GM23338 (cell line): Measurements from ENCODE around the gene VGLL4. TPM values are rescaled to one million over a fixed set of nuclear protein-coding genes. Genes with fewer than 3 reads are reported as not detected.

Experiments used
- ATAC-seq: fragments of 200-7000 bp; cut with Tn5 transposase; 3 replicates; pipeline ENCODE4 v1.9.1; 2020
- DNase-seq: peaks from one replicate; pipeline ENCODE4 v3.0.0-alpha.2; 2015; ENCODE audit warnings: low spot score
- H2AFZ ChIP-seq: fragments of 200-600 bp; sonication (generic); 2 replicates; pipeline ENCODE4 v1.8.0; 2016; ENCODE audit warnings: antibody characterized with exemption, mild to moderate bottlenecking, moderate library complexity
- H3F3A ChIP-seq: fragments of 200-600 bp; sonication (generic); replicated peaks from 2 replicates; pipeline ENCODE4 v1.8.0; 2017; ENCODE audit warnings: antibody characterized with exemption, mixed run types, low read depth
- H3K27ac ChIP-seq: fragments of 200-600 bp; sonication (generic); 2 replicates; pipeline ENCODE4 v1.6.1; 2016; ENCODE audit warnings: low read depth
- H3K27me3 ChIP-seq: fragments of 200-600 bp; sonication (generic); 2 replicates; pipeline ENCODE4 v1.8.0; 2016; ENCODE audit warnings: mild to moderate bottlenecking, mixed run types, moderate library complexity; ENCODE audit not compliant: insufficient read depth
- H3K36me3 ChIP-seq: fragments of 200-600 bp; sonication (generic); 2 replicates; pipeline ENCODE4 v1.8.0; 2016; ENCODE audit warnings: mild to moderate bottlenecking; ENCODE audit not compliant: insufficient read depth
- H3K4me1 ChIP-seq: fragments of 200-600 bp; sonication (generic); 2 replicates; pipeline ENCODE4 v1.8.0; 2016; ENCODE audit warnings: mild to moderate bottlenecking, moderate library complexity; ENCODE audit not compliant: insufficient read depth
- H3K4me2 ChIP-seq: fragments of 200-600 bp; sonication (generic); 2 replicates; pipeline ENCODE4 v1.7.1; 2017; ENCODE audit warnings: mixed run types
- H3K4me3 ChIP-seq: fragments of 200-600 bp; sonication (generic); 2 replicates; pipeline ENCODE4 v1.6.1; 2016; ENCODE audit warnings: mixed run types
- H3K79me2 ChIP-seq: fragments of 200-600 bp; sonication (generic); replicated peaks from 2 replicates; pipeline ENCODE4 v1.8.0; 2017; ENCODE audit warnings: mild to moderate bottlenecking; ENCODE audit not compliant: insufficient read depth
- H3K9me2 ChIP-seq: fragments of 200-600 bp; sonication (generic); 2 replicates; pipeline ENCODE4 v1.8.0; 2017; ENCODE audit not compliant: insufficient read depth
- H4K20me1 ChIP-seq: fragments of 200-600 bp; sonication (generic); replicated peaks from 2 replicates; pipeline ENCODE4 v1.8.0; 2017; ENCODE audit warnings: mild to moderate bottlenecking; ENCODE audit not compliant: insufficient read depth
- H3K27ac Mint-ChIP-seq: 2 replicates; pipeline ENCODE4 v1.8.0; 2020; ENCODE audit warnings: inconsistent platforms, mild to moderate bottlenecking, moderate library complexity, mixed read lengths
- H3K27me3 Mint-ChIP-seq: 3 replicates; pipeline ENCODE4 v1.8.0; 2022; ENCODE audit warnings: low read depth, mild to moderate bottlenecking, moderate library complexity, mixed read lengths, inconsistent platforms; ENCODE audit not compliant: insufficient read depth, poor library complexity
- H3K36me3 Mint-ChIP-seq: 3 replicates; pipeline ENCODE4 v1.8.0; 2021; ENCODE audit warnings: low read depth, mild to moderate bottlenecking, inconsistent platforms, moderate library complexity, mixed read lengths
- H3K4me1 Mint-ChIP-seq: 3 replicates; pipeline ENCODE4 v1.8.0; 2020; ENCODE audit warnings: mild to moderate bottlenecking, inconsistent platforms, mixed read lengths
- H3K4me3 Mint-ChIP-seq: 3 replicates; pipeline ENCODE4 v1.8.0; 2021; ENCODE audit warnings: moderate library complexity, mild to moderate bottlenecking, inconsistent platforms, mixed read lengths
- H3K9me3 Mint-ChIP-seq: 3 replicates; pipeline ENCODE4 v1.8.0; 2020; ENCODE audit warnings: moderate library complexity, mild to moderate bottlenecking, inconsistent platforms, mixed read lengths
- CREB1 ChIP-seq: fragments of 250-450 bp; sonication (Bioruptor Pico); IDR thresholded peaks from 2 replicates; pipeline ENCODE4 v1.5.0; 2020; ENCODE audit warnings: low read depth, mild to moderate bottlenecking, moderate library complexity
- CTCF ChIP-seq, 2 experiments: fragments of 200-600 bp in 1 of 2; sonication (generic) in 1 of 2; conservative IDR thresholded peaks; 2 replicates each; pipeline versions ENCODE4 v1.5.1 to v1.6.1; 2016 to 2017; ENCODE audit warnings: antibody characterized with exemption in 2 of 2, low read depth in 2 of 2, mild to moderate bottlenecking in 2 of 2, moderate library complexity in 1 of 2
- ETS1 ChIP-seq: IDR thresholded peaks from 2 replicates; pipeline ENCODE4 v1.6.1; 2016; ENCODE audit warnings: antibody characterized with exemption
- EZH2 ChIP-seq: fragments of 200-600 bp; sonication (generic); IDR thresholded peaks from one replicate; pipeline ENCODE4 v1.8.0; 2017; ENCODE audit warnings: antibody characterized with exemption, mild to moderate bottlenecking, low read depth; ENCODE audit not compliant: unreplicated experiment
- EZH2phosphoT487 ChIP-seq: fragments of 200-600 bp; sonication (generic); IDR thresholded peaks from one replicate; pipeline ENCODE4 v1.8.1; 2018; ENCODE audit warnings: antibody characterized with exemption; ENCODE audit not compliant: unreplicated experiment
- JUNB ChIP-seq: IDR thresholded peaks from one replicate; pipeline ENCODE4 v1.6.1; 2016; ENCODE audit warnings: antibody characterized with exemption; ENCODE audit not compliant: unreplicated experiment
- NANOG ChIP-seq: IDR thresholded peaks from 2 replicates; pipeline ENCODE4 v1.6.1; 2016; ENCODE audit warnings: antibody characterized with exemption, borderline replicate concordance
- POLR2AphosphoS5 ChIP-seq: IDR thresholded peaks from 2 replicates; pipeline ENCODE4 v1.6.1; 2016; ENCODE audit warnings: antibody characterized with exemption, low read depth
- REST ChIP-seq: IDR thresholded peaks from one replicate; pipeline ENCODE4 v1.6.1; 2018; ENCODE audit warnings: antibody characterized with exemption; ENCODE audit not compliant: unreplicated experiment
- STAT1 ChIP-seq: IDR thresholded peaks from one replicate; pipeline ENCODE4 v1.6.1; 2016; ENCODE audit warnings: antibody characterized with exemption; ENCODE audit not compliant: unreplicated experiment
- ZNF114 ChIP-seq: fragments of 250-450 bp; sonication (Bioruptor Pico); IDR thresholded peaks from 2 replicates; pipeline ENCODE4 v1.5.0; 2020; ENCODE audit warnings: mild to moderate bottlenecking, moderate library complexity
- ZNF331 ChIP-seq: fragments of 250-450 bp; sonication (Bioruptor Pico); IDR thresholded peaks from 2 replicates; pipeline ENCODE4 v1.5.0; 2020; ENCODE audit warnings: low read depth, mild to moderate bottlenecking, moderate library complexity
- ZNF462 ChIP-seq: fragments of 250-450 bp; sonication (Bioruptor Pico); IDR thresholded peaks from 2 replicates; pipeline ENCODE4 v1.5.0; 2020; ENCODE audit warnings: mild to moderate bottlenecking, moderate library complexity
- polyA plus RNA-seq: library from polyadenylated mRNA; unstranded; fragments of >200 nt; fragmentation: Nextera tagmentation; extraction: Ambion mirVana; gene quantifications from 2 replicates; pipeline ENCODE4 v1.2.1, GENCODE V29; 2016
- total RNA-seq: library from RNA; depleted of rRNA; stranded (reverse); fragments of >200 nt; shearing (Covaris generic); gene quantifications from 2 replicates; pipeline ENCODE4 v1.2.3, GENCODE V29; 2014

The VGLL4 gene
- total and polyA plus RNA-seq, 2 experiments from 2014 or later: 20.8 to 45.9 TPM

- Mint-ChIP-seq H3K4me3 (no peak overlapping the region), H3K27me3 (peaks cover under 1% of the 10 kb centered on the region), H3K36me3 (peaks cover 32% of the 10 kb centered on the region), H3K27ac (no peak overlapping the region), H3K4me1 (peaks cover 3% of the 10 kb centered on the region; the same call in 1 of the 3 replicates), H3K9me3 (no peaks in the 10 kb centered on the region; the same call in 2 of the 3 replicates)
- Histone ChIP-seq H3K79me2 (peaks cover 11% of the 10 kb centered on the region; the same call in 1 of the 2 replicates), H3F3A (no peaks in the 10 kb centered on the region), H2AFZ (no peak overlapping the region), H3K27ac (no peak overlapping the region), H3K36me3 (no peaks in the 10 kb centered on the region), H3K4me3 (no peak overlapping the region), H3K4me2 (no peak overlapping the region), H3K27me3 (no peaks in the 10 kb centered on the region), H3K4me1 (no peaks in the 10 kb centered on the region), H3K9me2 (no peaks in the 10 kb centered on the region), H4K20me1 (peaks cover 12% of the 10 kb centered on the region; the same call in 1 of the 2 replicates)
- DNase-seq (no peak), ATAC-seq (no peak)
- no peak for TF ChIP-seq NANOG
- no peak for TF ChIP-seq JUNB
- no peak for TF ChIP-seq EZH2phosphoT487
- no peak for TF ChIP-seq EZH2
- TF ChIP-seq ETS1: no peak
- TF ChIP-seq POLR2AphosphoS5: no peak
- no peak for TF ChIP-seq CTCF (conservative IDR thresholded peaks at IDR 0.05; ENCODE audit: low read depth in 2 of 2)
- TF ChIP-seq ZNF462: no peak
- no peak for TF ChIP-seq ZNF331
- no peak for TF ChIP-seq REST
- TF ChIP-seq STAT1: no peak
- no peak for TF ChIP-seq ZNF114
- TF ChIP-seq CREB1: no peak
Measured at GRCh38 chr3:11554666-11555065, 89.0 kb downstream of the VGLL4 start.
